HUES64 (cell line): ENCODE measurements around the gene SH2D5.
A peak's percentile ranks its signal among the peaks of the same experiment; 100 is the strongest.

Source experiments
- H3K27ac ChIP-seq: 2 replicates; pipeline ENCODE4 v1.7.0; 2013; ENCODE audit warnings: low read depth, low read length, inconsistent platforms
- H3K27me3 ChIP-seq: 2 replicates; pipeline ENCODE4 v1.6.1; 2013; ENCODE audit warnings: mild to moderate bottlenecking, low read length; ENCODE audit not compliant: insufficient read depth
- H3K36me3 ChIP-seq: 2 replicates; pipeline ENCODE4 v1.6.1; 2013; ENCODE audit warnings: mild to moderate bottlenecking, low read length; ENCODE audit not compliant: insufficient read depth
- H3K4me1 ChIP-seq: 2 replicates; pipeline ENCODE4 v1.6.1; 2013; ENCODE audit warnings: mild to moderate bottlenecking, low read length, moderate library complexity; ENCODE audit not compliant: insufficient read depth
- H3K4me3 ChIP-seq: 2 replicates; pipeline ENCODE4 v1.5.1; 2013; ENCODE audit warnings: mild to moderate bottlenecking, low read length, moderate library complexity
- H3K9ac ChIP-seq: 2 replicates; pipeline ENCODE4 v1.6.1; 2013; ENCODE audit warnings: mild to moderate bottlenecking, low read depth, low read length
- H3K9me3 ChIP-seq: 2 replicates; pipeline ENCODE4 v1.6.1; 2013; ENCODE audit warnings: low read depth, low read length; ENCODE audit not compliant: insufficient read depth
- WGBS: fragments of 150-250, 120-280 bp; methylation state at CpG from one replicate; pipeline ENCODE4 v1.1.7; 2013; ENCODE audit warnings: missing lambda C conversion rate; 5-methylcytosine and 5-hydroxymethylcytosine counted together

The SH2D5 gene

DNA sequence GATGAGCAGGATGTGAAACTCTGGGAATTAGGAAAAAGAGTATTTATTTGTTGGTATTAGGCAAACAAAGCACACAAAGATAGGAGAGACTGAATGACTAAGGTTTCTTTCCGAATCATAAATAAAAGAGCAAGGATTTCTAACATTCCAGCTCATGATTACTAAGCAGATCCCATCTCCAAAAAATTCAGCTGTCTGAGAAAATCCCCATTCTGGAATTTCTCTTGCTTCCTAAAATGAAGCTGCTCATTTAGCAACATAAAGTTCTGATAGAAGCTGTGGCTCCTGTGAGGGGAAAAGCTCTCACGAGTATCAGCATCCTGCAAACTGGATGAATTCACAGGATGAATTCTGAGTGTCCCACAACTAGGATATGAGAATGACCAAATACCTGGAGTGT, 6.7 kb upstream of the SH2D5 start:
- Histone ChIP-seq H3K4me3 (no peak overlapping the region), H3K4me1 (no peaks in the 10 kb centered on the region), H3K27ac (no peak overlapping the region), H3K9ac (no peak overlapping the region), H3K9me3 (no peaks in the 10 kb centered on the region), H3K27me3 (peaks cover under 1% of the 10 kb centered on the region; the same call in 1 of the 2 replicates), H3K36me3 (peaks cover 59% of the 10 kb centered on the region)
- 88% methylated on average over 2 of the region's 2 CpGs for WGBS

DNA sequence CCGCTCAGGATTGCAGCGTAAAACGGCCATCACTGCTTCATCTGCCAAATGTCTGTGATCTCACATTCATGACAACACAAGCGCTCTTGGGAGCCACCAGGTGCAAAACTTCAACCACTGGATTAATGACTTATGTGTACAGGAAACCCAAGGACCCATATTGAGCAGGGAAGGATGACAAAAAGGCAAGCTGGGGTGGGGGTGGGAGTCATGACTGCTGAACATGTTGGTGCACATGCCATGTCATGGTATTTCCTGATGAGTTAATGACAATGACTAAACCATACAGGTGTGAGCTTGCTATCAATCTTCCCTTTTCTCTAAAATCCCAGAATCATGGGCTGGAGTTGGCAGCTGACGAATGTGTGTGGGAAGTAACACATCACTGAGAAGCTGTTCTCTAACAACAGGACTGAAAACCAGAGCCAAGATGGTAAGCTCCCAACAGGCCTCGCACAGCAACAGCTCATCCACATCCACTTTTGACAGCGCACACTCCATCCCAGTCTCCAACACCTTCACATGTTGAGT, 3.1 kb upstream of the SH2D5 start:
- Histone ChIP-seq H3K9me3 (no peaks in the 10 kb centered on the region), H3K27ac (no peak overlapping the region), H3K4me1 (peaks cover 6% of the 10 kb centered on the region; the same call in 1 of the 2 replicates), H3K27me3 (peaks cover 34% of the 10 kb centered on the region), H3K4me3 (no peak overlapping the region), H3K36me3 (peaks cover 23% of the 10 kb centered on the region), H3K9ac (no peak overlapping the region)
- 91% methylated on average over 7 of the region's 7 CpGs for WGBS

DNA sequence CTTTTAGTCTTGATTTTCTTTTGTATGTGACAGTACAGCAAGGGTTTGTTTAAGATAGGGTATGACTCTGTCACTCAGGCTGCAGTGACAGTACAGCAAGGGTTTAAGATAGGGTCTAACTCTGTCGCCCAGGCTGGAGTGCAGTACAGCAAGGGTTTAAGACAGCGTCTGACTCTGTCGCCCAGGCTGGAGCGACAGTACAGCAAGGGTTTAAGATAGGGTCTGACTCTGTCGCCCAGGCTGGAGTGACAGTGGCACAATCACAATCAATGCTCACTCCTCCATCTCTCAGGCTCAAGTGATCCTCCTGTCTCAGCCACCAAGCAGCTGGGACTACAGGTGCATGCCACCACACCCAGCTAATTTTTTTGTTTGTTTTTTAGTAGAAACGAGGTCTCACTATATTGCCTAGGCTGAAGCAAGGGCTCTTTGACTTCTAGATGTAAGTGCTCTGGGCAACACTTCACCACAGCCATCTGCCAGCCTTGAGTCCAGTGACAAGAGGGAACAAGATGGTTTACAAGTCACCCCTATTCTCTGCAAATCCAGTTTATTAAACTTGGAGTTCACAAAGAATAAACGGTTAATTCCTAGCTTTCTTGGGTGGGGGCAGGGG, 965 bp upstream of the SH2D5 start:
- 47% methylated on average over 7 of the region's 7 CpGs for WGBS
- no peak overlapping the region for H3K9ac ChIP-seq
- peak overlapping the region; percentile 55 for H3K4me3 ChIP-seq
- no peaks in the 10 kb centered on the region for H3K9me3 ChIP-seq
- peaks cover 5% of the 10 kb centered on the region; the same call in 1 of the 2 replicates for H3K36me3 ChIP-seq
- no peak overlapping the region for H3K27ac ChIP-seq
- peaks cover 49% of the 10 kb centered on the region for H3K27me3 ChIP-seq
- peaks cover 15% of the 10 kb centered on the region for H3K4me1 ChIP-seq

- Histone ChIP-seq H3K4me1 (peaks cover 20% of the 10 kb centered on the region), H3K27ac (no peak overlapping the region), H3K36me3 (no peaks in the 10 kb centered on the region), H3K4me3 (peak overlapping the region; percentile 55), H3K27me3 (peaks cover 49% of the 10 kb centered on the region), H3K9me3 (no peaks in the 10 kb centered on the region), H3K9ac (no peak overlapping the region)
- under 1% methylated on average over 55 of the region's 55 CpGs for WGBS
Measured at GRCh38 chr1:20732071-20732587, 374 bp downstream of the SH2D5 start.

DNA sequence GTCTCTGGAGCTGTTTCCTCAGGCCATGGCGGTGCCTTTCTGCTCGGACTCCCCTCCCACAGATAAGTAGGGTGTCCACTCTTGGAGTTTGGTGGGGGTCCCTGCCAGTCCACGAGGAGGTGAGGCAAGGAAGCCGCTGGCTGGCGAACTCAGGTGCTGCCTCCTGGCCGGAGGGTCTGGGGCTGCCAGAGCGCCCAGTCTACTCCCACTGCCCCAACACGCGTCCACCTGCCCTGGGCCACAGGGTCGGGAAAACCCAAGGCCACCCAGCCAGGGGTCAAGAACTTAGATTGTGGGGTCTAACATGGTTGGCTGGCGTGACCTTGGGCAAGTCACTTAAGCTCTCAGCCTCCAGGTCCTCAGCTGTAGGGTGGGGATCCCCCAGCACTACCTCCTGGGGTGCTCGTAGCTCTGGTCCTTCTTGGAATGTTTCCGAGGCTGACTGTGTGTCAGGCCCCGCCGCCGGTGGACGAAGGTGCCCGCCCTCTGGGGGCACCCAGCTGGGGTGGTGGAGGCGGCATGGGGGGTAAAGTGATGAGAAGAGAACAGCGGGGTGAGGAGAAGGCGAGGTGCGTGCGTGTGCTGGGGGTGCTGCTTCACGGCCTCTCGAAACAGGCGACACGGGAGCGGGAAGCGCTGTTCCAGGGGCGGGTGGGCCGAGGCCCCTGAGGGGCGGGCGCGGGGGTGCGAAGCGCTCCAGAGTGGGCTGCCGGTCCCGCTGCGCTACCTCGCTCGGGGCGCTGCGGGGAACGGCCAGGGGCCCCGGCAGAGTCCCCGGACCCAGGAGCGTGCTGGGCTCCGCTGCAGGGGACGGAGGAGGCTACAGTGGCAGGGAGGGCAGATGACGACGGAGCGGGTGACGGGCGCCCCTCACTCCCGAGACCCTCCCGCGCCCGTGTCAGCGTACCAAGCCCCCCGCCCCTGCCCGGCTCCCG, 1.2 kb downstream of the SH2D5 start:
- Histone ChIP-seq H3K4me1 (peaks cover 20% of the 10 kb centered on the region), H3K4me3 (peak overlapping the region; percentile 55), H3K36me3 (no peaks in the 10 kb centered on the region), H3K27me3 (peaks cover 49% of the 10 kb centered on the region), H3K9me3 (no peaks in the 10 kb centered on the region), H3K27ac (no peak overlapping the region), H3K9ac (no peak overlapping the region)
- WGBS: 19% methylated on average over 62 of the region's 62 CpGs

DNA sequence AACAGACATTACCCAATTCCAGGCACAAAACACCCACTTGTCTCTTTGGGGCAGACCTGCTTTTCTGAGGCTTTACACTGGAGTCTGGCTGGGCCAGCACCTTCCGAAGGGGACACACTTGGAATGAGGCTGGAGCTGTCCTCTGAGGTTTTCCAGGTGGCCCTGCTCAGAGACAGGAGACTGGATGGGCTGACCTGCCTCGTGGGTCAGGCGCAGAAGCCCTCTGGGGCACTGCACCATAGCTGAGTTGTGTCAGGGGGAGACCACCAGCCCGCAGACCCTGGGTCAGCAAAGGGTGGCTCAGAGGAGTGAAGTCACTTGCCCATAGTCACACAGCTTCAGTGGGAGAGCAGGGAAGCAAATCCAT, 1.8 kb downstream of the SH2D5 start:
- Histone ChIP-seq H3K9me3 (no peaks in the 10 kb centered on the region), H3K27ac (no peak overlapping the region), H3K4me3 (no peak overlapping the region), H3K36me3 (no peaks in the 10 kb centered on the region), H3K9ac (no peak overlapping the region), H3K27me3 (peaks cover 49% of the 10 kb centered on the region), H3K4me1 (peaks cover 20% of the 10 kb centered on the region)
- WGBS: 77% methylated on average over 4 of the region's 4 CpGs

DNA sequence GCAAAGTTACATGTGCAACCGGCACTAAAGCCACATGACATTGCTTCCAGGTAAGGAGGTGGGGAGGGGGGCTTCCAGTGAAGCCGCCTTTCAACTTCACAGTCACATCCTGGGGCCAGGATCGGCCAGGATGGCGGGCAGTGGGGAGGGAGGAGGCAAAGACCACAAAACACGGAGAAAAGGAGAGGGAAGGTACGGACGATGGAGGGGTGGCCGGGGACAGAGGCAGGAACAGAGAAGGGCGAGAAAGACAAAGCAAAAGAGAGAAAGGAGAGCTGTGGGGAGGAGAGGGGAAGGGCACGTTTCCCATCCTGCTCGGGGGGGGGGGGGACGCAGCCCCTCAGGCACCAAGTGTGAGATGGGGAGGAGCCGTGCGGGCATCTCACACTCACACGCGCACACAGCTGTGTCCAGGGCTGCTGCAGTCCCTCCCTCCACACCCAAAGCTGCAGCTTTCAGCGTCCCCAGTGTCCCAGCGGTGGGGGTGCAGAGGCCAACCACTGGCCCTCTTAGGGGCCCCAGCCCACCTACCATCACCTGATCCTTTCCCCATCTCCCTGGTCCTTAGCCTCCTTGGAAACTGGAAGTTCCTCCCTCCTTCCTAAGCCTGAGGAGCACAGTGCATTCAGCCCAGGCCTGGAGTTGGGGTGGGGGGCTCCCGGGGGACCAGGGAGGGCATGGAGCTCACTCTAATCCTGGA, 2.4 kb downstream of the SH2D5 start:
- Histone ChIP-seq H3K9ac (no peak overlapping the region), H3K4me3 (peak overlapping the region; percentile 26; the same call in 1 of the 2 replicates), H3K9me3 (no peaks in the 10 kb centered on the region), H3K27me3 (peaks cover 49% of the 10 kb centered on the region), H3K4me1 (peaks cover 20% of the 10 kb centered on the region), H3K36me3 (no peaks in the 10 kb centered on the region), H3K27ac (no peak overlapping the region)
- WGBS: 51% methylated on average over 19 of the region's 19 CpGs

GRCh38 chr1:20729155-20729931, 3.2 kb downstream of the SH2D5 start:
- Histone ChIP-seq H3K9ac (no peak overlapping the region), H3K27me3 (peaks cover 49% of the 10 kb centered on the region), H3K4me1 (peaks cover 20% of the 10 kb centered on the region), H3K9me3 (no peaks in the 10 kb centered on the region), H3K27ac (no peak overlapping the region), H3K36me3 (no peaks in the 10 kb centered on the region), H3K4me3 (0 out of 2 replicates have a peak overlapping the region, but pooled peaks have one; percentile 26)
- 76% methylated on average over 14 of the region's 14 CpGs for WGBS

GRCh38 chr1:20728371-20729154, 3.9 kb downstream of the SH2D5 start:
- Histone ChIP-seq H3K27me3 (peaks cover 42% of the 10 kb centered on the region), H3K9me3 (no peaks in the 10 kb centered on the region), H3K27ac (no peak overlapping the region), H3K9ac (no peak overlapping the region), H3K4me3 (peak overlapping the region; percentile 12; the same call in 1 of the 2 replicates), H3K4me1 (peaks cover 19% of the 10 kb centered on the region), H3K36me3 (no peaks in the 10 kb centered on the region)
- 78% methylated on average over 9 of the region's 9 CpGs for WGBS
